Activated T-cell treated with anti-CD3 and anti-CD28 coated beads for 24 hours (primary cell): Measurements from ENCODE around the gene UBAP1L.
"Not testable (repeated sequence)": the region's sequence is repeated elsewhere in the genome, so short reads cannot be mapped to it uniquely, and the experiment has no call there.

Experiments used
- DNase-seq: peaks from one replicate; pipeline ENCODE4 v3.0.0-alpha.2; 2020; ENCODE audit warnings: low read depth

UBAP1L gene

GRCh38 chr15:65099801-65100200 is 15.2 kb downstream of the UBAP1L start:
- DNase-seq: not testable (repeated sequence)

DNA sequence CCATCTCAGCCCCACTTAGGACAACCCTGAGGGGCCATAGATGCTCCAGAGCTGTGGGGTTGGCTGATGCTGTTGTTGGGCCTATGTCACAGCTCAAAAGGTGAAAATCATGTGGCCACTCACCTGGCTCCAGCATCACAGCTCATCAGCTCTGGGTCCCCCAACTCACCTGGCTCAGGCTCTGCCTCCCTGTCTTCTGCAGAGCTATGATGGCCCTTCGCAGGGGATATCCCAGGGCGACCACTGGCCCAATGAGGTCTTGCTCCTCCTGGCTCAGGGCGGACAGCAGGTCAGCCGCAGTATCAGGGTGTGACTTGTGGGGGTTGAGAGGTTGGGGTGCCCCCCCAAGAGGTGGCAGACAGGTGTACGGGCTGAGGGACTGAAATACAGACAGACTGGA is 15.7 kb downstream of the UBAP1L start:
- no peak for DNase-seq

GRCh38 chr15:65097651-65098263 is 17.2 kb downstream of the UBAP1L start:
- DNase-seq: no peak

- no peak for DNase-seq
Observed at GRCh38 chr15:65096481-65097385, 18.3 kb downstream of the UBAP1L start.

GRCh38 chr15:65095747-65096104 is 19.3 kb downstream of the UBAP1L start:
- no peak for DNase-seq

- no peak for DNase-seq
Observed at GRCh38 chr15:65095011-65095746, 19.8 kb downstream of the UBAP1L start.

DNA sequence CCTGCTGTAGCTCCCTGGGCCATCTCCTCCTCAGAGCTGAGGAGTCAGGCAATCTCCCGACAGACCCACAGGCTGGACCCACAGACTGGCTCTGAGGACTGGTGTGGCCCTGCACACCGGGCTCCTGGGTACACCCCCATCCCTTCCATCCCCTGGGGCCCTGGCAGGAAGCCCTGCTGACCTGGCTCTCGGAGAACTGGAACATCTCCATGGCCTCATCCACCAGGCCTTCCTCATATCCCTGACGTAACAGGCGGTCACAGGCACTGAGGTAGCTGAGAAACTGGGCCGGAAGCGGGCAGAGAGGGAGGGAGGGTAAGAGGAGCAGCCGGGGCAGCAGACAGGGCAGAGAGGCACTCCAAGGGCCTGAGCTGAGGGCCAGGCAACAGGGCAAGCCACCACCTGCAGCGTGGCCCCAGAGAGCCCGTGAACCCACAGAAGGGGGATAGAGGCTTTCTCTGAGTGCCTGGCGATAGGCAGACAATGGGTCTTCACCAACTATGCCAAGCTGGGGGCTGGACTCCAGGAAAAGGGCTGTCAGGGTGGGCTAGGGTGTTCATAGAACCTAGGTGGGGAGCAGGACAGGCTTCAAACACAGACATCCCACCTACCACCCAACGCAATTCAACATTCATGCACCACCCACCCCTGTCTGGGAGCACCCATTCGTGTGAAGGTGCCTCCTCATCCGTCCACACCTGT is 20.6 kb downstream of the UBAP1L start:
- DNase-seq: no peak

DNA sequence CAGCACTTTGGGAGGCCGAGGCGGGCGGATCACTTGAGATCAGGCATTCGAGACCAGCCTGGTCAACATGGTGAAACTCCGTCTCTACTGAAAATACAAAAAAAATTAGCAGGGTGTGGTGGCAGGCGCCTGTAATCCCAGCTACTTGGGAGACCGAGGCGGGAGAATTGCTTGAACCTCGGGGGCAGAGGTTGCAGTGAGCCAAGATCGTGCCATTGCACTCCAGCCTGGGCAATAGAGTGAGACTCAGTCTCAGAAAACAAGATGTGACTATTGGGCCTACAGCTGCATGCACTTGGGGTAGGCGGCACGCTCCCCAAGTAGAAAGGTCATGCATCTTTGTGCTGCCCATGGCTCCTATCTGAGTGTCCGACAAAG is 21.2 kb downstream of the UBAP1L start:
- not testable (repeated sequence) for DNase-seq

DNA sequence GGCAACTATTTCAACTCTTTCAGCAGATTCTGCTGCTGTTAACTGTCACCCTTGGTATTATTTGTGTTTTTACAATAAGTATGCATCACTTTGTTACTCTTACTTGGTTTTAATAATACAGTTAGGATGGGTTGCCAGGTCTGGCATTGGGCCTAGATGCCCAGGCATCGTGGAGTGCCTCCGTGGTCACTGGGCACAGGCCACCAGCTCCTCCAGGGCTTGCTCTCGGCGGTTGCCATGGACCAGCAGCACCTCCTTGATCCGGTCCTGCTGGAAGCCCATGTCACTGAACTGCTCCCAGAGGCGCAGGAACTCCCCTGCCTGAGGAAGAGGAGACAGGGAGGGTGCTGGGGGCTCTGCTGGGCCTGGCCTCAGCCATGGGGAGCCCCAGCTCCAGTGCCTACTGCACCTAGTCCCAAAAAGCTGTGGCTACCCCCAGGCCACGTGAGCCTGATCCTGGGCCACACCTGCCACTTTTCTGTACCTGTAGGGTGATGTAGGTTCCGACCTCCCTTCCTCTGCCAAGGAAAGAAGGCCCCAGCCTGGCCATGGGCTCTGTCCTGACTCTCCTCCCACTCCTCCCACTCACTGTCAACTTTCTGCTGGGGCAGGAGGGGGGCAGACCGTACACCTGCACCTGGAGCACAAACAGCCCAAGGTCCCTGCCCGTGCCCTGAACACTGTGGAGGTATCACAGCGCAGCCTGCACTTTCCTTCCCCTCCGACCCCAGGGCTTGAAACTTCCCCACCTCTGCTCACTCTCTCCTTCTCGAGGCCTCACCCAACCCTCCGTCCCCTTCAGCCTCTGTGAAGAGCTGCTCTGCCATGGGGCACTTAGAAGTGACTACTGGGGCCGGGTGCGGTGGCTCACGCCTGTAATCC is 21.8 kb downstream of the UBAP1L start:
- no peak for DNase-seq

- DNase-seq: no peak
Observed at GRCh38 chr15:65091946-65092770, 22.8 kb downstream of the UBAP1L start.

- no peak for DNase-seq
Observed at GRCh38 chr15:65089206-65089824, 25.7 kb downstream of the UBAP1L start.

- no peak for DNase-seq
Observed at GRCh38 chr15:65088643-65089021, 26.4 kb downstream of the UBAP1L start.

- DNase-seq: no peak
Observed at GRCh38 chr15:65087873-65088642, 26.9 kb downstream of the UBAP1L start.

DNA sequence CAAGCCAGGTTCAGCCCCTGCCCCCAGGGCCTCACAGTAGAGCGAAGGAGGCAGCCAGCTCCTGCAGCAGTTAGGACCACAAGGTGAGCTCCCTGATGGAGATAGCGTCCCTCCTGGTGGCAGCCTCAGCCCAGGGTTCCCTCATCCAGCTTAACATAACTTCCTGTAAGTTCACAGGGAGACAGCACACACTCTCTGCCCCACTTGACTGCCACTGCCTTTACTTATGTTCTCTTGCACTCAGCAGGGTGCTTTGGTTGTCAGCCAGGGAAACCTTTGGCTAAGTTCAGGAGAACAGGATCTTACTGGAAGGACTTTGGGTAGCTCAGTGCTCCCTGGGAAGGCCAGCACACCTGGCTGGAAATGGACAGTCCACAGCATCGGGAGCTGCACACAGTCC is 27.6 kb downstream of the UBAP1L start:
- DNase-seq: no peak

GRCh38 chr15:65086680-65087111 is 28.3 kb downstream of the UBAP1L start:
- DNase-seq: no peak

- DNase-seq: no peak
Observed at GRCh38 chr15:65085990-65086679, 28.9 kb downstream of the UBAP1L start.

DNA sequence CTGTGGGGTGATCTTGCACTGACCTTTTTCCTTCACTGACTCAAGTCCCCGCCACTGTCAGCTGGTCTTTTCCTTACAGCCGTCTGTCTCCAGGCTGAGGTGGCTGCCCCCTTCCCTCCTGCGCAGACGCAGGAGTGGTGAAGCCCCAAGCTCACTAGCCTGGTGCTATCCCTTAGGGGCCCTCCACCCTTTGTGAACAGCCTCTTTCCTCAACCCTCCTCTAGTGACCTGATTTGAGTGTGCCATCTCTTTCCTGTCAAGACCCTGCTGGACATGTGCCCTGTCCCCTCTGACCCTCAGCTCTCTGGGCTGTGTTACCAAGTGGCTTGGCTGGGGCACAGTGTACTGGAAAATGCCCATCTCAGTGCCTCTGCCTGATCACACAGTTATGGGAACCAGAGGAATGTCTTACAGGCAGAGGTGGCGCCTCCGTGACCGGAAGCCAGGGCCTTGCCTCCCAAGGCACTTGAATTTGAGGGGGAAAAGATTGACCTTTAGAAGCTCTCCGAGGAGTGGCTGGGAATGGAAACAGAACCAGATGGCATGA is 29.7 kb downstream of the UBAP1L start:
- DNase-seq: no peak

- no peak for DNase-seq
Observed at GRCh38 chr15:65084500-65085206, 30.3 kb downstream of the UBAP1L start.
